Measurements from ENCODE around the gene APCDD1.

APCDD1 gene

GRCh38 chr18:10453806-10454680, at the start of gene APCDD1:
TSS of gene APCDD1 (plus strand) at chr18:10454635. CDS start at chr18:10454982, 347 bp downstream.
- DNase-seq, result no peak

- no peak for DNase-seq
Observed at GRCh38 chr18:10405014-10405493, 49.4 kb upstream of the APCDD1 start.

GRCh38 chr18:10405816-10406663, 48.4 kb upstream of the APCDD1 start:
- no peak for DNase-seq

GRCh38 chr18:10408131-10408530, 46.3 kb upstream of the APCDD1 start:
- no peak for DNase-seq

GRCh38 chr18:10409041-10409440, 45.4 kb upstream of the APCDD1 start:
- no peak for DNase-seq

- DNase-seq, result no peak
Observed at GRCh38 chr18:10410472-10411308, 43.7 kb upstream of the APCDD1 start.

GRCh38 chr18:10412933-10413332, 41.5 kb upstream of the APCDD1 start:
- no peak for DNase-seq

GRCh38 chr18:10413722-10414121, 40.7 kb upstream of the APCDD1 start:
- DNase-seq, result no peak

GRCh38 chr18:10414293-10414842, 40.1 kb upstream of the APCDD1 start:
- no peak for DNase-seq

GRCh38 chr18:10416065-10416464, 38.4 kb upstream of the APCDD1 start:
- no peak for DNase-seq

- DNase-seq, result no peak
Observed at GRCh38 chr18:10417191-10417590, 37.2 kb upstream of the APCDD1 start.

- no peak for DNase-seq
Observed at GRCh38 chr18:10417664-10418063, 36.8 kb upstream of the APCDD1 start.

GRCh38 chr18:10418836-10419235, 35.6 kb upstream of the APCDD1 start:
- DNase-seq, result no peak

GRCh38 chr18:10419420-10420103, 34.9 kb upstream of the APCDD1 start:
- no peak for DNase-seq

GRCh38 chr18:10420561-10421352, 33.7 kb upstream of the APCDD1 start:
- DNase-seq, result no peak

GRCh38 chr18:10421859-10422258, 32.6 kb upstream of the APCDD1 start:
- DNase-seq, result no peak

- no peak for DNase-seq
Observed at GRCh38 chr18:10422731-10423130, 31.7 kb upstream of the APCDD1 start.

GRCh38 chr18:10424585-10425307, 29.7 kb upstream of the APCDD1 start:
- DNase-seq, result no peak

- DNase-seq, result no peak
Observed at GRCh38 chr18:10430677-10431076, 23.8 kb upstream of the APCDD1 start.

- DNase-seq, result no peak
Observed at GRCh38 chr18:10431680-10432079, 22.8 kb upstream of the APCDD1 start.
